H1 (cell line): Measurements from ENCODE around the gene IPO9. TPM values are rescaled to one million over a fixed set of nuclear protein-coding genes. Genes with fewer than 3 reads are reported as not detected.

Source experiments
- CTCF ChIA-PET: fragments of 300-600 bp; sonication (Branson Sonifier 250); formaldehyde crosslinking; loops from one replicate; lab custom pipeline; 2021; ENCODE audit not compliant: partially characterized antibody; lab: Charles Lee
- POLR2A ChIA-PET: fragments of 300-600 bp; sonication (Branson Sonifier 250); formaldehyde crosslinking; loops from one replicate; lab custom pipeline; 2021; ENCODE audit warnings: inconsistent platforms; ENCODE audit not compliant: partially characterized antibody; lab: Charles Lee
- DNase-seq, 2 experiments: peaks; one replicate each; pipeline versions ENCODE4 v3.0.0 to v3.0.0-alpha.2; 2010 to 2022; ENCODE audit warnings: low spot score in 2 of 2, low read depth in 1 of 2, mixed read lengths in 1 of 2
- FAIRE-seq: peaks from 2 replicates; lab custom pipeline; 2011; peaks lifted over from hg19 to GRCh38; lab: Jason Lieb, UNC
- H2AFZ ChIP-seq: 2 replicates; pipeline ENCODE4 v1.8.1; 2012; ENCODE audit warnings: low read length, inconsistent platforms
- H2AK5ac ChIP-seq: 2 replicates; pipeline ENCODE4 v1.6.1; 2013; ENCODE audit warnings: low read depth, low read length
- H2BK120ac ChIP-seq: replicated peaks from 2 replicates; pipeline ENCODE3; 2013; ENCODE audit warnings: low read depth, low read length, inconsistent platforms
- H2BK12ac ChIP-seq: 2 replicates; pipeline ENCODE4 v1.6.1; 2013; ENCODE audit warnings: low read depth, low read length
- H2BK15ac ChIP-seq: 2 replicates; pipeline ENCODE4 v1.6.1; 2013; ENCODE audit warnings: low read length
- H2BK20ac ChIP-seq: 2 replicates; pipeline ENCODE4 v1.6.1; 2013; ENCODE audit warnings: low read length
- H2BK5ac ChIP-seq: 2 replicates; pipeline ENCODE4 v1.6.1; 2013; ENCODE audit warnings: low read depth, low read length
- H3K14ac ChIP-seq: 2 replicates; pipeline ENCODE4 v1.6.1; 2013; ENCODE audit warnings: inconsistent platforms; ENCODE audit not compliant: insufficient read length
- H3K18ac ChIP-seq: 2 replicates; pipeline ENCODE4 v1.6.1; 2013; ENCODE audit warnings: low read length; ENCODE audit errors: extremely low read depth
- H3K23ac ChIP-seq: 2 replicates; pipeline ENCODE4 v1.6.1; 2013; ENCODE audit warnings: inconsistent platforms; ENCODE audit not compliant: insufficient read length
- H3K23me2 ChIP-seq: 2 replicates; pipeline ENCODE4 v1.6.1; 2013; ENCODE audit warnings: low read depth, low read length
- H3K27ac ChIP-seq: 2 replicates; pipeline ENCODE4 v1.6.1; 2011; ENCODE audit warnings: low read depth, low read length, inconsistent platforms
- H3K27me3 ChIP-seq, 4 experiments: replicated peaks in 1 of 4; 1 replicate in 1 of 4; 2 replicates in 3 of 4; pipeline versions ENCODE4 v1.6.1 to v1.8.1; 2011 to 2013; ENCODE audit warnings: low read length in 3 of 4, mild to moderate bottlenecking in 3 of 4, inconsistent platforms in 2 of 4, mixed read lengths in 2 of 4, moderate library complexity in 1 of 4; ENCODE audit not compliant: control insufficient read depth in 3 of 4, insufficient read depth in 3 of 4; ENCODE audit errors: extremely low read depth in 1 of 4
- H3K36me3 ChIP-seq, 4 experiments: 2 replicates each; pipeline versions ENCODE4 v1.6.1 to v1.8.1; 2011 to 2013; ENCODE audit warnings: mild to moderate bottlenecking in 4 of 4, low read length in 3 of 4, moderate library complexity in 2 of 4, control low read depth in 1 of 4, inconsistent platforms in 1 of 4; ENCODE audit not compliant: insufficient read depth in 4 of 4, control insufficient read depth in 2 of 4
- H3K4ac ChIP-seq: replicated peaks from 2 replicates; pipeline ENCODE3; 2013; ENCODE audit warnings: low read length, low read depth, mixed read lengths, inconsistent platforms; ENCODE audit not compliant: insufficient read length
- H3K4me1 ChIP-seq, 4 experiments: replicated peaks in 1 of 4; 1 replicate in 1 of 4; 2 replicates in 3 of 4; pipeline versions ENCODE4 v1.6.1 to v1.8.1; 2011 to 2013; ENCODE audit warnings: low read length in 3 of 4, inconsistent platforms in 2 of 4, mixed read lengths in 1 of 4; ENCODE audit not compliant: insufficient read depth in 4 of 4, control insufficient read depth in 3 of 4
- H3K4me2 ChIP-seq, 2 experiments: 2 replicates each; pipeline versions ENCODE4 v1.6.1 to v1.8.1; 2011 to 2013; ENCODE audit warnings: low read depth in 2 of 2, low read length in 2 of 2, control low read depth in 1 of 2, inconsistent platforms in 1 of 2, mild to moderate bottlenecking in 1 of 2; ENCODE audit not compliant: insufficient read depth in 1 of 2
- H3K4me3 ChIP-seq, 4 experiments: fragments of 200-600, 300-600 bp in 1 of 4; sonication (generic), shearing (Covaris generic), sonication (Bioruptor Twin) in 1 of 4; 2 replicates each; pipeline versions ENCODE4 v1.5.1 to v1.8.1; 2011 to 2016; ENCODE audit warnings: low read length in 4 of 4, low read depth in 3 of 4, control low read depth in 2 of 4, inconsistent platforms in 2 of 4, mild to moderate bottlenecking in 2 of 4, mixed read lengths in 1 of 4, moderate library complexity in 1 of 4; ENCODE audit not compliant: insufficient read depth in 2 of 4; ENCODE audit errors: extremely low read depth in 1 of 4
- H3K56ac ChIP-seq: replicated peaks from 2 replicates; pipeline ENCODE3; 2013; ENCODE audit warnings: low read depth, mild to moderate bottlenecking, mixed read lengths, low read length, inconsistent platforms; ENCODE audit not compliant: insufficient read length
- H3K79me1 ChIP-seq: 2 replicates; pipeline ENCODE4 v1.6.1; 2013; ENCODE audit warnings: low read depth, low read length, control low read depth
- H3K79me2 ChIP-seq, 2 experiments: 2 replicates each; pipeline versions ENCODE4 v1.6.1 to v1.8.1; 2012 to 2013; ENCODE audit warnings: low read length in 2 of 2, mild to moderate bottlenecking in 2 of 2, inconsistent platforms in 1 of 2; ENCODE audit not compliant: insufficient read depth in 2 of 2, control insufficient read depth in 1 of 2
- H3K9ac ChIP-seq, 4 experiments: replicated peaks in 1 of 4; 1 replicate in 1 of 4; 2 replicates in 3 of 4; pipeline versions ENCODE4 v1.6.1 to v1.8.1; 2011 to 2013; ENCODE audit warnings: low read depth in 3 of 4, low read length in 3 of 4, control low read depth in 2 of 4, mild to moderate bottlenecking in 2 of 4, moderate library complexity in 2 of 4, inconsistent platforms in 1 of 4; ENCODE audit errors: extremely low read depth in 1 of 4
- H3K9me3 ChIP-seq, 2 experiments: 2 replicates each; pipeline versions ENCODE4 v1.6.1 to v1.8.1; 2012 to 2013; ENCODE audit warnings: mild to moderate bottlenecking in 2 of 2, moderate library complexity in 2 of 2, control low read depth in 1 of 2, inconsistent platforms in 1 of 2, low read depth in 1 of 2, low read length in 1 of 2, mixed read lengths in 1 of 2; ENCODE audit not compliant: insufficient read depth in 2 of 2
- H4K20me1 ChIP-seq, 2 experiments: replicated peaks in 1 of 2; 2 replicates each; pipeline versions ENCODE3 to v1.8.1; 2011 to 2013; ENCODE audit warnings: inconsistent platforms in 2 of 2, low read length in 2 of 2, mild to moderate bottlenecking in 1 of 2; ENCODE audit not compliant: insufficient read depth in 2 of 2, control insufficient read depth in 1 of 2
- H4K5ac ChIP-seq: 2 replicates; pipeline ENCODE4 v1.6.1; 2013; ENCODE audit warnings: low read length, low read depth, mixed read lengths, inconsistent platforms; ENCODE audit not compliant: insufficient read length
- H4K8ac ChIP-seq: 2 replicates; pipeline ENCODE4 v1.8.0; 2013; ENCODE audit warnings: mild to moderate bottlenecking, moderate library complexity, low read length, inconsistent platforms; ENCODE audit not compliant: insufficient read depth; ENCODE audit errors: extremely low read depth
- H4K91ac ChIP-seq: replicated peaks from 2 replicates; pipeline ENCODE3; 2013; ENCODE audit warnings: low read length, mixed read lengths, inconsistent platforms; ENCODE audit not compliant: insufficient read length
- BRCA1 ChIP-seq: IDR thresholded peaks from 2 replicates; pipeline ENCODE4 v1.6.1; 2012; ENCODE audit warnings: low read depth, low read length, improper control_type of control experiment
- CBX8 ChIP-seq: fragments of 300-800, 300-1000 bp; sonication (generic); IDR thresholded peaks from 2 replicates; pipeline ENCODE4 v1.7.1; 2016; ENCODE audit warnings: low read depth, low read length, borderline replicate concordance
- EGR1 ChIP-seq: IDR thresholded peaks from 2 replicates; pipeline ENCODE4 v1.6.1; 2011; ENCODE audit warnings: low read depth, low read length, borderline replicate concordance
- NRF1 ChIP-seq: IDR thresholded peaks from 2 replicates; pipeline ENCODE4 v1.6.1; 2011; ENCODE audit warnings: mild to moderate bottlenecking, low read depth, low read length, improper control_type of control experiment
- RBBP5 ChIP-seq: IDR thresholded peaks from 2 replicates; pipeline ENCODE4 v1.7.1; 2012; ENCODE audit warnings: low read depth, mild to moderate bottlenecking, inconsistent platforms, low read length, moderate library complexity, borderline replicate concordance
- WGBS, 2 experiments: shearing (Covaris generic) in 1 of 2; methylation state at CpG; one replicate each; pipeline versions ENCODE4 v1.1.6 to v1.1.7; 2013 to 2015; ENCODE audit warnings: low lambda C conversion rate in 2 of 2, mixed read lengths in 2 of 2, inconsistent platforms in 1 of 2, low coverage in 1 of 2, missing lambda C conversion rate in 1 of 2; ENCODE audit not compliant: insufficient replicate concordance in 2 of 2, insufficient coverage in 1 of 2, insufficient read length in 1 of 2; ENCODE audit errors: extremely low coverage in 1 of 2, missing lambda C conversion rate in 1 of 2; 5-methylcytosine and 5-hydroxymethylcytosine counted together
- polyA plus RNA-seq, 7 experiments: library from polyadenylated mRNA; depleted of rRNA in 3 of 7; stranded (reverse) in 5 of 7; unstranded in 2 of 7; fragments of >200 nt in 5 of 7; fragments of 200-250 nt in 2 of 7; gene quantifications; 1 replicate in 5 of 7; 2 replicates in 1 of 7; 4 replicates in 1 of 7; pipeline versions ENCODE4 v1.2.1 to v1.2.3, GENCODE V29; 2011 to 2013; ENCODE audit warnings: missing spikeins in 2 of 7, mixed read lengths in 2 of 7
- total RNA-seq: library from RNA; stranded (reverse); fragmentation: NEBNext Ultra II Directional; extraction: Animal tissue kit (Norgen Biotek cat#: 25700); gene quantifications from 2 replicates; pipeline ENCODE4 v1.2.1, GENCODE V29; 2021
- TF ChIP-seq, protein P1 (sequence below): IDR thresholded peaks from 2 replicates; pipeline ENCODE4 v1.6.1; 2011; ENCODE audit warnings: low read depth, mild to moderate bottlenecking, low read length; ENCODE audit not compliant: insufficient read depth

Gene IPO9
- total and polyA plus RNA-seq, 2 of the 8 experiments (the other 6 are each of a cell fraction or from before 2014, with no cell fraction given) = 61.0 to 122 TPM

DNA sequence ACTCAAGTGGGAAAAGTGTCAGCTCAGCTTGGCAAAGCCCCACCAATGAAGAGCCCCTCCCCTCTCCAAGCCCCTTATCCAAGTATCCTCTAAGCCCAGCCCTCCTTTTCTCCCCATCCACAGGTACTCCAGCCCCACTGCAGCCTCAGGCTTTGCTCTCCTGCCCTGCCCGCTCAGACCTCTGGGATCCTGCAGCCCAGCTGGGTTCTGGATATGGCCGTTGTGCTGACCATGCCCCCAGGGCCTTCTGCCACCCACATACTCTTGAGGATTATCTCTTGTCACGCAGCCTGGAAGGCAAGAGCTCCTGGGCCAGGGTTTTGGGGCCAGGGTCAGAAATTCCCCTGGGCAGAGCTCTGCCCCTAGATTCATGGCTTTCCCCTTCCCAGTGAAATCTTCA, 64.5 kb downstream of the IPO9 start:
- Histone ChIP-seq H4K20me1 (no peaks in the 10 kb centered on the region), H3K27me3 (peaks cover 0 to 10% (median 4%) of the 10 kb centered on the region in 4 experiments; a peak in 3 of 7 replicates), H2BK120ac (no peak overlapping the region), H3K56ac (no peak overlapping the region), H3K4me1 (peaks cover 6 to 25% (median 19%) of the 10 kb centered on the region in 4 experiments), H2BK12ac (peak overlapping the region; percentile 27; the same call in 1 of the 2 replicates), H3K14ac (no peak overlapping the region), H4K5ac (no peak overlapping the region), H4K91ac (no peak overlapping the region), H3K4me3 (no peak overlapping the region), H2AK5ac (no peak overlapping the region), H3K27ac (no peak overlapping the region), H3K79me1 (no peaks in the 10 kb centered on the region), H2BK15ac (no peak overlapping the region; the same call in 1 of the 2 replicates), H3K23ac (no peak overlapping the region), H4K8ac (no peak overlapping the region), H2AFZ (no peak overlapping the region), H3K9me3 (no peaks in the 10 kb centered on the region), H2BK5ac (no peak overlapping the region), H3K4ac (no peak overlapping the region), H3K36me3 (no peaks in the 10 kb centered on the region), H3K18ac (no peak overlapping the region), H3K23me2 (peaks cover 11% of the 10 kb centered on the region), H3K9ac (no peak overlapping the region), H3K4me2 (no peak overlapping the region), H3K79me2 (no peaks in the 10 kb centered on the region), H2BK20ac (no peak overlapping the region)
- no peak for DNase-seq
- no peak for FAIRE-seq
- 82% methylated on average over 3 of the region's 3 CpGs; no CpG with 5 or more reads in 1 of the 2 experiments for WGBS, 2 experiments
- ChIA-PET CTCF (interaction anchor here (0.8 to 14.8 kb wide), 13 partner anchors 9 to 412 kb away, joined by 3 to 244 read pairs (median 47); partner anchors contain the start of genes GPR37L1 and LMOD1), POLR2A (interaction anchor here (0.9 to 9.6 kb wide), 6 partner anchors 12 to 120 kb away, joined by 3 to 117 read pairs (median 10); partner anchors contain the start of genes LMOD1 and TIMM17A)
- no peak for TF ChIP-seq CBX8
- TF ChIP-seq EGR1 = no peak
- TF ChIP-seq, protein P1, sequence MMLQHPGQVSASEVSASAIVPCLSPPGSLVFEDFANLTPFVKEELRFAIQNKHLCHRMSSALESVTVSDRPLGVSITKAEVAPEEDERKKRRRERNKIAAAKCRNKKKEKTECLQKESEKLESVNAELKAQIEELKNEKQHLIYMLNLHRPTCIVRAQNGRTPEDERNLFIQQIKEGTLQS = no peak
- no peak for TF ChIP-seq BRCA1
- no peak for TF ChIP-seq RBBP5
- no peak for TF ChIP-seq NRF1
